Psoas muscle (tissue), 8 donors: ENCODE data around the gene SMIM28. TPM values are rescaled to one million over a fixed set of nuclear protein-coding genes. Genes with fewer than 3 reads are reported as not detected.
A peak's percentile ranks its signal among the peaks of the same experiment; 100 is the strongest.

Experiments
- ATAC-seq, 4 donors: fragments of 200-7000 bp; cut with Tn5 transposase; one replicate each; pipeline ENCODE4 v1.9.1; 2020; ENCODE audit warnings: moderate library complexity in 3 of 4, mild to moderate bottlenecking in 2 of 4
- DNase-seq, 2 donors: peaks; one replicate each; pipeline ENCODE4 v3.0.0-alpha.2; 2020
- H3K27ac ChIP-seq: fragments of 200-600 bp; one replicate; pipeline ENCODE4 v1.8.0; 2022
- H3K27me3 ChIP-seq, 3 donors: fragments of 200-600 bp in 1 of 3; one replicate each; pipeline versions ENCODE4 v1.6.1 to v1.8.0; 2013 to 2022; ENCODE audit warnings: low read length in 2 of 3, mild to moderate bottlenecking in 2 of 3, moderate library complexity in 1 of 3; ENCODE audit not compliant: insufficient read depth in 3 of 3
- H3K36me3 ChIP-seq, 2 donors: fragments of 200-600 bp in 1 of 2; one replicate each; pipeline versions ENCODE4 v1.6.1 to v1.8.0; 2013 to 2022; ENCODE audit warnings: low read depth in 1 of 2, mild to moderate bottlenecking in 1 of 2, moderate library complexity in 1 of 2; ENCODE audit not compliant: insufficient read depth in 1 of 2
- H3K4me1 ChIP-seq: fragments of 200-600 bp; one replicate; pipeline ENCODE4 v1.8.0; 2022
- H3K4me3 ChIP-seq: fragments of 200-600 bp; one replicate; pipeline ENCODE4 v1.8.0; 2022; ENCODE audit warnings: mild to moderate bottlenecking
- H3K9me3 ChIP-seq: fragments of 200-600 bp; one replicate; pipeline ENCODE4 v1.8.0; 2022
- CTCF ChIP-seq: fragments of 200-600 bp; IDR thresholded peaks from one replicate; pipeline ENCODE4 v1.8.0; 2022; ENCODE audit warnings: antibody characterized with exemption
- WGBS, 3 donors: extraction: QIAGEN DNeasy Blood & Tissue Kit; methylation state at CpG; one replicate each; pipeline versions ENCODE4 v1.1.6 to v1.1.7; 2013; 5-methylcytosine and 5-hydroxymethylcytosine counted together
- intact Hi-C, 2 donors: fragments of 100-400 bp; cut with DNase I; formaldehyde crosslinking; loops; one replicate each; pipeline versions ENCODE4 v1.11.0 to v1.14.2; 2022
- polyA plus RNA-seq, 3 donors: library from polyadenylated mRNA; stranded (reverse); fragments of 200-250 nt; gene quantifications; one replicate each; pipeline ENCODE4 v1.2.3, GENCODE V29; 2013
- total RNA-seq, 4 donors: library from RNA; stranded (reverse); fragmentation: NEBNext Ultra II Directional in 2 of 4; extraction: Animal tissue kit (Norgen Biotek cat#: 25700) in 2 of 4; gene quantifications; one replicate each; pipeline versions ENCODE4 v1.2.1 to v1.2.4, GENCODE V29; 2021 to 2023
- donor health status: healthy with polysubstance abuse.
- donor health status: DM: no; HTN: no; CAD: no; lungs with moderate emphysema.
- donor health status: Bipolar disorder and iron deficiency.
- donor health status: healthy.
- donor health status: DM: yes; HTN: yes; CAD: no.
- donor health status: DM: no; HTN: no; CAD: no.
- donor health status: DM: no; HTN: no; CAD: no.
- donor health status: DM: yes; HTN: yes; CAD: no.

The SMIM28 gene
- total and polyA plus RNA-seq, 7 donors, result not detected

- H3K27ac ChIP-seq, result no peak overlapping the region
- H3K4me1 ChIP-seq, result no peaks in the 10 kb centered on the region
- no peaks in the 10 kb centered on the region for H3K36me3 ChIP-seq
- TF ChIP-seq CTCF, result no peak
- H3K9me3 ChIP-seq, result no peaks in the 10 kb centered on the region
- ATAC-seq, result no peak
- whole genome bisulfite sequencing, 3 donors, result 78 to 84% (median 78%) methylated on average over 8 of the region's 8 CpGs
- no peak overlapping the region for H3K4me3 ChIP-seq
- intact Hi-C loops, result no loop called here
- no peaks in the 10 kb centered on the region for H3K27me3 ChIP-seq
- no peak for DNase-seq
Measured at GRCh38 chr6:138397128-138398122, 19.7 kb downstream of the SMIM28 start.

- no peak for DNase-seq
- peaks cover under 1% of the 10 kb centered on the region for H3K4me1 ChIP-seq
- TF ChIP-seq CTCF, result no peak
- H3K4me3 ChIP-seq, result no peak overlapping the region
- ATAC-seq, result no peak
- intact Hi-C loops, result loop anchor here in 1 of 2 donors (10.0 kb wide), 1 partner anchor 286 kb away; no protein-coding TSS in a partner anchor
- WGBS, 3 donors, result 79 to 84% (median 82%) methylated on average over 3 of the region's 3 CpGs
- no peaks in the 10 kb centered on the region for H3K36me3 ChIP-seq
- H3K27me3 ChIP-seq, result no peaks in the 10 kb centered on the region
- no peak overlapping the region for H3K27ac ChIP-seq
- H3K9me3 ChIP-seq, result no peaks in the 10 kb centered on the region
Measured at GRCh38 chr6:138400326-138400725, 22.6 kb downstream of the SMIM28 start.

- no peak overlapping the region for H3K4me3 ChIP-seq
- no peak for TF ChIP-seq CTCF
- intact Hi-C loops, result loop anchor here in 1 of 2 donors (10.0 kb wide), 1 partner anchor 287 kb away; no protein-coding TSS in a partner anchor
- DNase-seq, result no peak
- no peak for ATAC-seq
- peaks cover 9% of the 10 kb centered on the region for H3K4me1 ChIP-seq
- H3K9me3 ChIP-seq, result no peaks in the 10 kb centered on the region
- H3K27me3 ChIP-seq, result no peaks in the 10 kb centered on the region
- H3K27ac ChIP-seq, result no peak overlapping the region
- H3K36me3 ChIP-seq, result peaks cover 7 to 19% of the 10 kb centered on the region in 2 donors
- 93 to 97% (median 96%) methylated on average over 14 of the region's 14 CpGs for WGBS, 3 donors
Measured at GRCh38 chr6:138401960-138402837, 24.5 kb downstream of the SMIM28 start.

- DNase-seq, result no peak
- 87 to 91% (median 89%) methylated on average over 8 of the region's 8 CpGs for whole genome bisulfite sequencing, 3 donors
Measured at GRCh38 chr6:138402838-138403187, 25.1 kb downstream of the SMIM28 start.

More at GRCh38 chr6:138402838-138403187, 25.1 kb downstream of the SMIM28 start:
- intact Hi-C loops, result loop anchor here in 1 of 2 donors (10.0 kb wide), 1 partner anchor 288 kb away; no protein-coding TSS in a partner anchor
- Histone ChIP-seq H3K9me3 (no peaks in the 10 kb centered on the region), H3K27ac (peak overlapping the region; percentile 92), H3K4me1 (peaks cover 9% of the 10 kb centered on the region), H3K36me3 (peaks cover 10 to 25% of the 10 kb centered on the region in 2 donors), H3K4me3 (peak overlapping the region; percentile 97), H3K27me3 (no peaks in the 10 kb centered on the region)
- no peak for TF ChIP-seq CTCF
- ATAC-seq, result no peak
